GM12873 (cell line): ENCODE results near the gene IMPDH1.

Experiments used
- TF ChIP-seq, protein P1 (sequence below): IDR thresholded peaks from 2 replicates; pipeline ENCODE4 v1.5.1; 2012; ENCODE audit warnings: low read depth, mild to moderate bottlenecking, moderate library complexity, low read length, control low read depth; ENCODE audit not compliant: insufficient read depth; ENCODE audit errors: missing control alignments

Gene IMPDH1

DNA sequence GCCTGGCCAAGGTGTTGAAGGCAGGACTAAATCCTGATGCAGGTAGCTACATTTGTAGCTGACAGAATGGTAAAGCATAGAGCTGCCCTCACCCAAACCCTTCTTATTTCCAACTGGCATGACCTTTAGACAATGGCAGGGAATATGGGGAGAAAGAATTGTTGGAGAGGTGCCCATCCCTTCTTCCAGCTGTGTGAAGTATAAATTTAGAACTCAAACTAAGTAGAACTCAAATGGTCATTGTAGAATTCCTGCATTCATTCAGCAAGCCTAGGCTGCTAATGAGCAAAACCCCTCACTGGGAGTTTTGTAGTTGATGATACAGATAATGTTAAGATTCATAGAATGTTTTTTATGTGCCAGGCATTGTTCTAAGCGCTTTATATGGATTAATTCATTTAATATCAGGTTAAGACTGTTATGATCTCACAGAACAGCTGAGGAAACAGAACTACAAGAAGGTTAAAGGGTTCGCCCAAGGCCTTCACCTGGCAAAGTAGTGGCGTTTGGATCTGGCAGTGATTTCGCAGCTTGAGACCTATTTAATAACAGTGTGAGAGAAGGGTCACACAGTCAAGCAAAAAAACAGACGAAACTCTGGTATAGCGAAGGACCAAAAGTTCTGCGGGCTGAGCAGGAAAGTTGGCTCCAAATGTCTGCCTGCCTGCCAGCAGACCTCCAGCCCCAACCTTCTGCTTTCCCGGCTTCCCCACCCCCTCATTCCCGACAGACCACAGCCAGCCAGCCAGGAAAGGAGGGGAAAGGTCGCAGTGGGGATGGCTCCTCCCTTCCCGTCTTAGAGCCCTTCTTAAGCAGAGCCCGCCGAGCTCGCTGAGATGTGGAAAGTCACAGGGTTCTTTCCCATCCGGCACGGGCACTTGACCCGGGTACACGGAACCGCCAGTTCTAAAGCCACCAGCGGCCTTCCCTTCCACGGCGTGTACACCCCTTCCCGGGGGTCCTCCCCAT, 44.3 kb upstream of the IMPDH1 start:
- TF ChIP-seq, protein P1, sequence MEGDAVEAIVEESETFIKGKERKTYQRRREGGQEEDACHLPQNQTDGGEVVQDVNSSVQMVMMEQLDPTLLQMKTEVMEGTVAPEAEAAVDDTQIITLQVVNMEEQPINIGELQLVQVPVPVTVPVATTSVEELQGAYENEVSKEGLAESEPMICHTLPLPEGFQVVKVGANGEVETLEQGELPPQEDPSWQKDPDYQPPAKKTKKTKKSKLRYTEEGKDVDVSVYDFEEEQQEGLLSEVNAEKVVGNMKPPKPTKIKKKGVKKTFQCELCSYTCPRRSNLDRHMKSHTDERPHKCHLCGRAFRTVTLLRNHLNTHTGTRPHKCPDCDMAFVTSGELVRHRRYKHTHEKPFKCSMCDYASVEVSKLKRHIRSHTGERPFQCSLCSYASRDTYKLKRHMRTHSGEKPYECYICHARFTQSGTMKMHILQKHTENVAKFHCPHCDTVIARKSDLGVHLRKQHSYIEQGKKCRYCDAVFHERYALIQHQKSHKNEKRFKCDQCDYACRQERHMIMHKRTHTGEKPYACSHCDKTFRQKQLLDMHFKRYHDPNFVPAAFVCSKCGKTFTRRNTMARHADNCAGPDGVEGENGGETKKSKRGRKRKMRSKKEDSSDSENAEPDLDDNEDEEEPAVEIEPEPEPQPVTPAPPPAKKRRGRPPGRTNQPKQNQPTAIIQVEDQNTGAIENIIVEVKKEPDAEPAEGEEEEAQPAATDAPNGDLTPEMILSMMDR = no peak

DNA sequence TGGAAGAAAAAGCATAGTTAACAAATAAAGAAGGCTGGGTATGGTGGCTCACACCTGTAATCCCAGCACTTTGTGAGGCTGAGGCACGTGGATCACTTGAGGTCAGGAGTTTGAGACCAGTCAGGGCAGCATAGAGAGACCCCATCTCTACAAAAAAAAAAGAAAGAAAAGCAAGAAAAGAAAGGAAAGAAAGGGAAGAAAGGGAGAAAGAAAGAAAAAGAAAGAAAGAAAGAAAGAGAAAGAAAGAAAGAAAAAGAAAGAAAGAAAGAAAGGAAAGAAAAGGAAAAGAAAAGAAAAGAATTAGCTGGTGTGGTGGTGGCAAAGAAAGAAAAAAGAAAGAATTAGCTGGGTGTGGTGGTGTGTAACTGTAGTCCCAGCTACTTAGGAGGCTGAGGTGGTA, 42.8 kb upstream of the IMPDH1 start:
- TF ChIP-seq, protein P1 = no peak

DNA sequence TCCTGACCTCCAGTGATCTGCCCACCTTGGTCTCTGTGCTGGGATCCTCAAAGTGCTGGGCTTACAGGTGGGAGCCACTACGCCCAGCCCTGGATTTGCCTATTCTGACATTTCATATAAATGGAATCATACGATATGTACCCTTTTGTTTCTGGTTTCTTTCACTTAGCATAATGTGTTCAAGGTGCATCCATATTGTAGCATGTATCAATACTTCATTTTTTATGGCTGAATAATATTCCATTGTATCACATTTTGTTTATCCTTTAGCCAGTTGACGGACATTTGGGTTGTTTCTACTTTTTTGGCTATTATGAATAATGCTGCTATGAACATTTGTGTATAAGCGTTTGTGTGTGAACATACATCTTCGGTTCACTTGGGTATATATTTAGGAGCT, 41.1 kb upstream of the IMPDH1 start:
- TF ChIP-seq, protein P1 = no peak

DNA sequence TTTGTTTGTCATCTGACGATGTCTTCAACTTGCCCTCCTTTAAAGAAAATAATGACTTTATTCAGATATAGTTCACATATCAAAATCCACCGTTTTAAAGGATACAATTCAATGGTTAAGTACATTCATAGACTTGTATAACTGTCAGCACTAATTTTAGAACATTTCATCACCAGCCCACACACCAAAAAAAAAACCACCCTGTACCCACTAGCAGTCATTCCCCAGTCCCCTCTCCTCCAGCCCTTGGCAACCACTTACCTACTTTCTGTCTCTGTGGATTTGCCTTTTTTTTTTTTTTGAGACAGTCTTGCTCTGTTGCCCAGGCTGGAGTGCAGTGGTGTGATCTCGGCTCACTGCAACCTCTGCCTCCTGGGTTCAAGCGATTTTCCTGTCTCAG, 40.6 kb upstream of the IMPDH1 start:
- TF ChIP-seq, protein P1 = no peak

DNA sequence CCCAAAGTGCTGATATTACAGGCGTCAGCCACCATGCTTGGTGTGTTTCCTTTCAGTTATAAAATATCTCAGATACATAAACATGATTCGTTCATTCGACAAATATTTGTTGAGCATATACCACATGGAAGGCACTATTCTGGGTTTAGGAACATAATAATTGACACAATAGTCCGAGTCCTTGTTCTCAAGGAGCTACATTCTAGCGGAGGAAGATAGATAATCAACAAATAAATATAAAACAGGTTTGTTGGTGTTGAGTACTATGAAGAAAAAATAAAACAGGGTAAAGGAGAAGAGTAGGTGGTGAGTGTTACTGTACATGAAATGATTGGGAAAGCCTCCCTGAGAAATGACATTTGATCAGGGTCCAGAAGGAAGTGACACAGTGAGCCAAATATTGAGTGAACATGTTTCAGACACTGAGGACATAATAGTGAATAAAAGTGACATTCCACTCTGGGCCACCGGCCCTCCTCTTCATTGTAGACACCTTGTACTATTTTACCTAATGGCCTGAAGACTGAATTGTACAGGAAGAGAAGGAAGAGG, 39.0 kb upstream of the IMPDH1 start:
- TF ChIP-seq, protein P1 = no peak

DNA sequence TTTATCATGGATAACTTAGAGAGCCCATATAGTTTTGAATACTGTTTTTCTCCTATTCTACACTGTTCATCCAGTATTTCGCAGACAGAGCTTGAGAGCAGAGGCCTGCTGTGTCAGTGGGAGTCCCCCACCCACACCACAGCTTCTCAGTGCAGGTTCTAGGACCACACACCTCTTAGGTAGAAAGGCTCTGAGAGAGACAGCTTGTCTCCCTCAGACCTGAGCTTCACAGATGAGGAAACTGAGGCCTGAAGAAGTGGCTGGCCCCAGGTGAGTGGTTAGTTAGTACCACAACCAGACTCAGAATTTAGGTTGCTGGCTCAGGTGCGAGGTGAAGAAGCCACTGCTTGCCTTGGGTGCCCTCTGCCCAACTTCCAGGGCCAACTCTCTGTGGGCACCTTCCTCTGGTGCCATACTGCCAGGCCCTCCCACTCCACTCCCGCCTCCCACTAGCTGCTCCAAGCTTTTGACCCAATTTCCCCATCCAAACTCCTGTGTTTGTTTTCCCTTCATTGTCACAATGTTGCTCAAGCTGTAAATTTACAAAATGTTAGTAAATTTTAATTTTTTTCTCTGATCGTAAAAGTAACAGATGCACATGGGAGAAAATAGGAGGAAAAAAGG, 38.3 kb upstream of the IMPDH1 start:
- TF ChIP-seq, protein P1 = no peak

DNA sequence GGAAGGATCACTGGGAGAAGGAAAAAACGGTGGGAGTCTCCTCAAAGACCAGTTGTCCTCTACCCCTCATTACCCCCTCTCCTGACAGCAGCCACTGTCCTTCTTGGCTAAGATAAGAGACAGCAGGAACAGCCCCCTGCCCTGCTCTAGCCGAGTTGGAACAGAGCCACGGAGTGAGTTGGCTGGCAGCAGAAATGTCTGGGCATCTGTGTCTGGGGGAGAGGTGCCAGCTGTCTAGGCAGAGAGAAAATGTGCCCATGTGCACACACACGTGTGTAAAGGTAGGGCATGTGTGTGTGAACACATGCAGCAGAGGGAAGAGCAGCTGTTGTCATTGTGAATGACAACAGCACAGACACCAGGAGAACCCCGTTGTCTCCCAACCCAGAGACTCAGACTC, 36.5 kb upstream of the IMPDH1 start:
- TF ChIP-seq, protein P1 = no peak
